Activated CD8-positive, alpha-beta memory T cell treated with anti-CD3 and anti-CD28 coated beads, Interleukin-2, amount 50 U/mL, for 4 hours (primary cell): Measurements from ENCODE around the gene C1orf87.

Experiments
- DNase-seq: peaks from one replicate; pipeline ENCODE4 v3.0.0-alpha.2; 2020

Gene C1orf87

GRCh38 chr1:60059468-60059867, 14.1 kb downstream of the C1orf87 start:
- DNase-seq = no peak

DNA sequence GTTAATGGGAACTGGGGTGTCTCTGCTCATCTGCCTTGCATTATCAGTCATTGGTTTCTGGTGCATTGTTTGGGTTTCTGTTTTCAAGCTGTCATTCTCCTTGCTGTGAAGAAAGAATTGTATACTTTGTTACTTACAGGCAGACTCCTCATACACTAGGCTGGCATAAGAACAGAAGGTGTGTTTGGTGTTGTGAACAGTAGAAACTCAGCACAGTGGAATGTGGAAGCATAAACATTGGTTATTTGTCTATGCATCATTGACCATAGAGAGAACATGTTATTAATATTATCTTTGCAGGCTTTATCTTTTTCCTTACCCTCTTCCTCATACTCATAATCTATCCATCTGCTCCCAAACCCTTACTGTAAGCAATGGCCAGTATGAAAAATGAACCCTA, 18.2 kb downstream of the C1orf87 start:
- DNase-seq = no peak

- no peak for DNase-seq
These were observed 19.2 kb downstream of the C1orf87 start for GRCh38 chr1:60054374-60054773.

DNA sequence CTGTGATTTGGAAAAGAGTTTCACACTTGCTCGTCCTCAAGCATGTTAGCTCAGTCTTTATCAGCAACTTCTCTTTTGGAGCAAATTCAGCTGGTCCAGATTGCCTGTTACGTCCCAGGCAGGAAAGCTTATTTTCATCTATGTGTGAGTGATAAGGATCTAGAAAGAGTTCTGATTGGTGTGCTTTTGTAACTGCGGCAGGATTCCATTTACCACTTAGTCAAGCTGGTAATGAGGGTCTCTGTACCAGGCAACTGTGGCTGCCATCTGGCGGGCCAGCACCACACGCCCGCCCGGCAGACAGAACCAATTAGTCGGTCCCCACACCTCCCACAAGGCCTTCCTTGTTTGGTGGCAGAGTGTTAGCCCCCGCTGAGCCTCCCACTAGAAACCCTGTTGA, 21.0 kb downstream of the C1orf87 start:
- DNase-seq = no peak

- DNase-seq = no peak
These were observed 22.4 kb downstream of the C1orf87 start for GRCh38 chr1:60051191-60051590.

- DNase-seq = no peak
These were observed 24.4 kb downstream of the C1orf87 start for GRCh38 chr1:60049188-60049587.

GRCh38 chr1:60044881-60045280, 28.7 kb downstream of the C1orf87 start:
- no peak for DNase-seq

- no peak for DNase-seq
These were observed 31.8 kb downstream of the C1orf87 start for GRCh38 chr1:60041783-60042182.

DNA sequence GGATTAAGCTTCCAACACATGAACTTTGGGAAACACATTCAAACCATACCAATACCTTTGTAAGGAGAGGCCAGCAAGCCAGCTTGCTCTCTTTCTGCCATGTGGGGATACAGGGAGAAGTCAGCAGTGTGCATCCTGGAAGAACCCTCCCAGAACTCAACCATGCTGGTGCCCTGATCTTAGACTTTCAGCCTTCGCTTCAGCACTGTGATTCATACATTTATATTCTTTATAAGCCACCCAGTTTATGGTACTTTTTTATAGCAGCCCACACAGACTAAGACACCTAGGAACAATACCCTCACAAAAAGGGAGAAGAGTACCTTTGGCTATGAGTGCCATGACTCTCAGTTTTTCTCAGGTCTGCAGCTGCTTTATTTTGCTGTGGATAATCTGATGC, 35.9 kb downstream of the C1orf87 start:
- no peak for DNase-seq

GRCh38 chr1:60036856-60037460, 36.6 kb downstream of the C1orf87 start:
- DNase-seq = no peak

- DNase-seq = no peak
These were observed 37.6 kb downstream of the C1orf87 start for GRCh38 chr1:60035921-60036320.

GRCh38 chr1:60034999-60035398, 38.6 kb downstream of the C1orf87 start:
- no peak for DNase-seq

DNA sequence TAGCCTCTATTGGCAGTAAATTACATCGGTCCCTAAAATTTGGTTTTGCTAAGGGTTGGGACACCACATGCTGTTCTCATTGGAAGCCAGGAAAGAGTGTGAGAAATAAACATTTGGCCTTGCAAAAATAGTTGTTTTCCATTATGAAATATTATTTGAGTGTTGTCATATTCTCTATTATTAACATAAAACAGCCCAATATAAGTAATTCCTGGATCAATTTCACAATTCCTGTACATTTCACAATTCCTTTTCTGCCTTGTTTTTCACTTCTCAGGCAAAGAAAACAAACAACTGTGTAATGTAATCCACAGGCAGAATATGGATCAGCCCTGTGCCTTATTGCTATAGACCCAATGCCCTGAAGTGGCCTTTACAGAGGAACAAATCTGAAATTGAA, 40.5 kb downstream of the C1orf87 start:
- DNase-seq = no peak

DNA sequence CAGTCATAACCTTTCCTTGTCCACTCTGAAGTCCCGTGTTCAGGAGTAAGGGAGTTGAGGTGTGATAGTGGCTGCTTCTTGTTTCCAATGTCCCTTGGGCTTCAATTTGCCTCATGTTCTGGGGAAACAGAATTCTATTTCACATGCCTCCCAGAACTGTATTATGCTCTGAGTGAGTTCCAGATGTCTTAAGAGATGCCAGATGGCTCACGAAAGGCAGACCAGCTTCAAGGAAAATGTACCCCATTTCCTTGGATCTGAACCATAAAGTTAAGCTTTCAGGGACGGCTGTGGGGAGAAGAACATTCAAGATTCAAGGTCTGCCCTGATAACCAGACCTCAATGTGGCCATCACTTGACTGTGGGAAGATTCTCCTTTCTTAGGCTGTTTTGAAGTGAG, 42.4 kb downstream of the C1orf87 start:
- DNase-seq = no peak

- no peak for DNase-seq
These were observed 48.0 kb downstream of the C1orf87 start for GRCh38 chr1:60025552-60025951.

GRCh38 chr1:60017508-60018205, 55.9 kb downstream of the C1orf87 start:
- DNase-seq = no peak

- DNase-seq = no peak
These were observed 62.9 kb downstream of the C1orf87 start for GRCh38 chr1:60010690-60011089.

DNA sequence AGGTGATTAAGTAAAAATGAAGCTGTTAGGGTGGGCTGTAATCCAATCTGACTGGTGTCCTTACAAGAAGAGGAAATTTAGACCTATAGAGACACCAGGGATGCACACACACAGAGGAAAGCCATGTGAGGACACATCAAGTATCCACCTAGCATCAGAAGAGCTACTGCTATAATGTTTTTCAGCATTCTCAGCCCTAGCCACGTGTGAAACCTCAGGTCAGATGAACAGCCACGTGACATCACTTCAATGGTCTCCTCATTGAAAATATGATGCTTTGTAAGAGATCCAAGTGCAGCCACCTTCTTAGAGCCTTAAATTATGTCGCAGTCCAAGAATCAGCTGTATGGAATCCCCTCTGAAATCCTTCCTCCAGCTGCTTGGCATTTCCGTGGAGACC, 65.1 kb downstream of the C1orf87 start:
- no peak for DNase-seq

DNA sequence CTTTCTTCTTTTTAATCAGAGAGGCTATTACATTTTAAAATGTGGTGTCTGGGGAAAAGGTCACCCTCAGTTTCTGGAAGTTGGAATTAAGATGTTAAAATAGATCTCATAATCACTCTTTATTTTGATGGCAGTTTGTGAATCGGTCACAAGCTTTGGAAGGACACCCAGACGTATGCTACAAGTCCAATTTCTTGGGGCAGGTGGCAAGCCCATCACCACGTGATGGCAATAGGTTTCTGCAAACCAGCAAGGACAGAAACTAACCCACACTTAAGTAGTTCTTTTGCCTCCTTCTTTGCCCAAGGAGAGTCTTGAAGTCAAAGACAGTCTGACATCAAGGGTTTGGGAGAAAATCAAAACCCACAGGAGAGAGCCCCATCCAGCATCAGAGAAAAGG, 72.9 kb downstream of the C1orf87 start:
- no peak for DNase-seq

DNA sequence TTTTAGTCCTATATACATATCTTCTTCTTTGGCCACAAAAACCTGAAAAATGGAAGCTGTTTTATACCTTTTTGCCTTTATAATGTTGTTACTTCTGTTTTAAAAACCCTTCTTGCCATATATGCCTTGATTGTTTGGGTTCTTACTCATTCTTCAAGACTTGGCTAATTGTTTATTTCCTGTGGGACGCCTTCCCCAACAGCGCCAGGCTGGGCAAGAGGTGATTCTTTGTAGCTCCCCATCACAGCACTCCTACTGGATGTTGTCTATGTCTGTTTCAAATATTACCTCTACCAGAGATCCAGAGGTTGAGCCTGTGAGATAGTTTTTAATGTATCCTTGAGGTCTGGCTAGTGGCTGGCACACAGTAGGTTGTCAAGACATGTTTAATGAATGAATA, 73.8 kb downstream of the C1orf87 start:
- DNase-seq = no peak

- no peak for DNase-seq
These were observed 74.6 kb downstream of the C1orf87 start for GRCh38 chr1:59999006-59999405.

- DNase-seq = no peak
These were observed 76.0 kb downstream of the C1orf87 start for GRCh38 chr1:59997479-59998115.

DNA sequence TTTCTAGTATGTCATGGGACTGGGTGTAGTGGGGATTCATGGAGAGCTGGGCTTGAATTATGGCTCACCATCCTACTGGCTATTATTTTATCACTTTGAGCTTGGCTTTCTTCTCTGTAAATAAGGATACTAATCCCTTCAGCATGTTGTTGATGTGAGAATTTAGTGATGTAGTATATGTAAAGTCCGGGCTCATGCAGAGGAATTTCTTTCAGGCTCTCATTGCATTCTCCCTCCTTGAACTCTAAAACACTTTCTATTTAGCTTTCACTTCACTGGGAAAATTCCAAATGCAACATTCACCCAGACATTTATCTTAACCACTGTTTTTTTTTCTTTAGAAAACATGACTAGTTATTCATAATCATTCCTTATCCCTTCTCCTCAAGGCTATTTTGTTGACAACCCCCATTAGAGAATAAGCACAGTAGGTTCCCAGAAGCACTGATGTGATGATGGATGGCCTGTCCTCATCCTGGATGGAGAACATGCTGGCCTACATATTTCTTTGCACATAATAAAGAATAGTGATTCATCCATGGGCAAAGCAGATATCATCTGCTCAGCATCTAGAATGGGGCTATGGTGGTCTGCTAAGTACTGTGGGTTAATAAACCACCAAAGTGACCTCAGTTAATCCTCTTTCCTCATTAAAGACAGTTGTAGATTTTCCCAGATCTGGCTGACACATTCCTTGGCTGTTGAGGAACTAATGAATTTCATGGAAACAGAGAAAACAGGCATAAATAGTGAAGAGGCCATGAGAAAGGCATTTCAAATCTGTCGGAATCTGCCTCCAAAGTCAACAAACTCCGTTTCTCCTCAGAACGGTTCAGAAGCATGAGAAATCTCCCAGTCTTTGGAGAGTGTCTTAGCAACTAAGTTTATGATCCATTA, 79.0 kb downstream of the C1orf87 start:
- DNase-seq = no peak
